VCaP (cell line): ENCODE data around the gene CNNM1.

Experiments
- H3K27ac ChIP-seq: fragments of 450-650 bp; 2 replicates; pipeline ENCODE4 v1.5.1; 2017
- CTCF ChIP-seq: fragments of 450-650 bp; conservative IDR thresholded peaks from 2 replicates; pipeline ENCODE4 v1.5.1; 2017; ENCODE audit warnings: mild to moderate bottlenecking, moderate library complexity

CNNM1 gene

GRCh38 chr10:99411546-99411945 lies 82.4 kb downstream of the CNNM1 start:
- no peak overlapping the region for H3K27ac ChIP-seq
- TF ChIP-seq CTCF, result no peak

- TF ChIP-seq CTCF, result 0 out of 2 replicates have a peak, but pooled peaks have one; percentile 8
These were observed 82.9 kb downstream of the CNNM1 start for GRCh38 chr10:99412099-99412498.

DNA sequence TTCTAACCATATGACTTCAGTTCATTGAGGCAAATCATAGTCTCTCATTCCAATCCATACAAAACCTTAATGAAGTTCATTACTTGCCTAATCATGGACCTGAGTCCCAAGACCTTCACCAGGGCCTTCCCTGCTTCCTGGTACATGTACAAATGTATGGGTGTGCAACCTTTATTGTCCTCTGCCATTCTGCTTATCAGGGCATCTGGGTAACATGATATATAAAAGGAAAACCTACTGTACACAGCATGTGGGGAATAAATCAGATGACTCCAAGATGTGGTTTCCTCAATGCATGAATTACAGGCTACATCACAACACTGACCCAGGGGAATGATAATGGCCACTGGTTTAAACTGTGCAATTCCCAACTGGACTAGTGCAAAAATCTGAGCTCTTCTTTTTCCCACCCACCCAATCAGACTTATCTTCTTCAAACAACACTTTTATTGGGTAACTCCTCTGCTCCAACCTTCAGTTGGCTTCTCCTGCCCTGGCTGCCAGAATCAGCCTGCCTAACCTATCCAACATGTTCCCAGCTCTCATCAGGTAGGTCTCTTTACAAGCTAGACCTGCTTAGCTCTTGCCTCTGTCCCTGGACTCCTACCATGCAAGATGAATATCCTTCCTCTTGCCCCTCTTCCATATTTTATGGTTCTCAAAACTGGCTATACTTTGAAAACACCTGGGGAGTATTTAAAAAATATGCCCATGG lies 89.9 kb downstream of the CNNM1 start:
- no peak for TF ChIP-seq CTCF
- H3K27ac ChIP-seq, result no peak overlapping the region

More at GRCh38 chr10:99412099-99412498, 82.9 kb downstream of the CNNM1 start:
- no peak overlapping the region for H3K27ac ChIP-seq

DNA sequence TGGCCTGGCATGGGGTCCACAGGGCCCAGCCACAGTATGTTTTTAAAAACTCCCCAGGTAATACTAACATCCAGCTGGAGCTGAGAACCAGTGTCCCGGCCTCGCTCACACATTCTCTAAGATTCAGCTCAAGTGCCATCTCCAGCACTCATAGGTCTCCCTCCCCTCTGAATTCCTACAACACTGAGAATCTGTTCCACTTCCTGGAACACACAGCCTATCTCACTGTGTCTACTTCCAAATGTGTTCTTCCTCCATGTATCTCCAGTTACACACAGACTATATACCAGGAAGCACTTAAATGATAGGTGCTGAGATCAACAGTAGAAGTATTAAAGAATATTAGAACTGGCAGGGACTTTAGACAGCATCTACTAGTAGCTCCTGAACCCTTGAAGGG lies 90.5 kb downstream of the CNNM1 start:
- TF ChIP-seq CTCF, result no peak
- no peak overlapping the region for H3K27ac ChIP-seq

DNA sequence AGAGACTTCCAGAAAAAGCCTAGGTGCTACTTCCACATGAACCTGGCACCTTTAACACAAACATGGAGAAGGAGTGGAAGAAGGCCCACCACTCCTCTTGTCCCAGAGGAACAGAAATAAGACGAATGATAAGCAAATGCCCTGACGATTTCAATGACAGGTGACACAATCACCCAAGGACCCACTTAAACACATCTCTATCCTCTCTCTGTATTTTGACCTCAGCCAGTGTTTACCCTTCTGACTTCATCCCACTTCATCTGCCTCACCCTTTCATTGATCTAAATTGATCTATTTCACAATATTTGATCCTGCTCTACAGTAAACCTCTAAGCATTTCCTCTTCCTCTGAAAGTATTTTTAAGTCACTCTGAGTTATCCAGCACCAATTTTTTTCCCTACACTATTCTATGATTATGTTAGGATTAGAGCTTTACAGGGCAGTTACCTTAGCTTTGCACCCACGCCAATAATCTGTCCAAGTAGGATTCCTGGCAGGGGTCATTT lies 92.1 kb downstream of the CNNM1 start:
- H3K27ac ChIP-seq, result no peak overlapping the region

DNA sequence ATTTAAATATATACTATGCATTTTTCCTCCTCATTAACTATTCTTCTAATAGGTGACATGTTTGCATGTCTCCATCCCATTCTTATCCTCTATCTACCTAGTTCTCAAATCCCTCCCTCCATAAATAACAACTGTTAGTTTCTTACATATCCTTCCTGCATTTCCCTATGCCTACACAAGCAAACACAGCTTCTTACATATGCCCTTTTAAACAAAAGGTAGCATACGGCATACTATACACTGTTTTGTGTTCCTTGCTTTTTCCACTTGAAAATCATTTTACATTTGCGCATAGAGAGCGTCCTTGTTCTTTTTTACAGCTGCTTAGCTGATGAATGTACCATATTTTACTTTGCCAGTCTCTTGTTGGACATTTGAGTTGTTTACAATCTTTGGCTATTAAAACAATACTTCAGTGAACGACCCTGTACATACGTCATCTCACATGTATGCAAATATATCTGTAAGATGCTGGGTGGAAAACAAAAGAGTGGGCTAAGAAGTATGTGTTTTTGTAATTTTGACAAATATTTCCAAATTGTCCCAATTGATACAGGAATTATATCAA lies 93.5 kb downstream of the CNNM1 start:
- H3K27ac ChIP-seq, result no peak overlapping the region
- no peak for TF ChIP-seq CTCF

More for the DNA sequence above, 92.1 kb downstream of the CNNM1 start:
- no peak for TF ChIP-seq CTCF

DNA sequence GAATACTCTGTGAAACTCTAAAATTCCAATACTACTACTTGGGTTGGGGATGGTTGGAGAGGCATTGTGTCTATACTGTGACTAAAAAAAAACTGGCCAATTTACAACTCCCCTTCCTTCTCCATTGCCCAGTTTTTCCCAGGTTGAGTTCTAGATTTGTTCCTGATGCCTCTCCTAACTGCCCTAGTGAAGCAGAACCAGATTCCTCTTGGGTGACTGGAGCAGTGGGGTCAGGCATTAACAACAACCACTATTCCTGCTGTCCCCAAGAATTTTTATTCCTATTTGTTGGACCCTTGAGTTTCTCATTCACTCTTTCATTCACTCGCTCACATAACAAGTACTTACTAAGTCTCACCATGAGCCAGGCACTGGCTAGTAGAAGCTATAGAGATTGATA lies 95.5 kb downstream of the CNNM1 start:
- no peak for TF ChIP-seq CTCF

More for the DNA sequence above, 95.5 kb downstream of the CNNM1 start:
- H3K27ac ChIP-seq, result no peak overlapping the region
